ENCODE data around the gene PALLD. TPM values are rescaled to one million over a fixed set of nuclear protein-coding genes. Genes with fewer than 3 reads are reported as not detected.

The PALLD gene
- total RNA-seq, 1 experiment from 2014 or later, result 18.3 TPM

GRCh38 chr4:168474660-168475320 lies 22.1 kb upstream of the PALLD start:
- no peaks in the 10 kb centered on the region for H3K9me3 ChIP-seq (ENCODE audit: control insufficient read depth, low read depth, low read length)
- no peak overlapping the region for H2AFZ ChIP-seq (ENCODE audit: low read length)
- no peak overlapping the region for H3K18ac ChIP-seq (ENCODE audit: insufficient read length, low read depth, low read length)
- no peaks in the 10 kb centered on the region for H3K23me2 ChIP-seq (ENCODE audit: insufficient read length, low read depth, low read length, poor library complexity, severe bottlenecking)
- no CpG with 5 or more reads among the region's 5 CpGs for WGBS (ENCODE audit: extremely low coverage, insufficient read length, low lambda C conversion rate)
- H3K27ac ChIP-seq (ENCODE audit: insufficient read length, low read depth, low read length), result no peak overlapping the region
- H3K27me3 Mint-ChIP-seq (ENCODE audit: low read depth), result peaks cover 3% of the 10 kb centered on the region; the same call in 1 of the 2 replicates
- H2BK120ac ChIP-seq (ENCODE audit: low read depth, low read length, poor library complexity, severe bottlenecking), result no peak overlapping the region
- no peaks in the 10 kb centered on the region for H4K20me1 ChIP-seq (ENCODE audit: control insufficient read depth, insufficient read depth, insufficient read length)
- H3K4ac ChIP-seq (ENCODE audit: low read depth, low read length), result no peak overlapping the region
- TF ChIP-seq CTCF (conservative IDR thresholded peaks at IDR 0.05), result no peak
- H3K27me3 ChIP-seq (ENCODE audit: insufficient read depth, low read length), result no peaks in the 10 kb centered on the region; the same call in 1 of the 2 replicates
- no peak overlapping the region for H2BK15ac ChIP-seq (ENCODE audit: low read depth, low read length)
- H3K79me1 ChIP-seq (ENCODE audit: insufficient read depth, low read depth, low read length, poor library complexity, severe bottlenecking), result no peaks in the 10 kb centered on the region
- H3K79me2 ChIP-seq (ENCODE audit: insufficient read depth, low read length), result no peaks in the 10 kb centered on the region
- H3K14ac ChIP-seq (ENCODE audit: insufficient read depth, low read length), result no peak overlapping the region
- no peak overlapping the region for H4K5ac ChIP-seq (ENCODE audit: insufficient read length, low read depth, low read length)
- H2BK5ac ChIP-seq (ENCODE audit: insufficient read length, low read length), result no peak overlapping the region
- H4K91ac ChIP-seq (ENCODE audit: insufficient read length, low read depth, low read length), result no peak overlapping the region
- H4K8ac ChIP-seq (replicated peaks; ENCODE audit: insufficient read length, low read depth, low read length), result no peak overlapping the region
- no peak overlapping the region for H2BK12ac ChIP-seq (ENCODE audit: insufficient read length, low read depth, low read length)
- no peak overlapping the region for H3K23ac ChIP-seq (ENCODE audit: insufficient read length, low read depth, low read length)
- H3T11ph ChIP-seq (ENCODE audit: low read length), result no peak overlapping the region
- no peak overlapping the region for H2AK5ac ChIP-seq (ENCODE audit: insufficient read length, low read length)
- no peak overlapping the region for H3K56ac ChIP-seq (ENCODE audit: insufficient read length, low read depth, low read length)
- no peak overlapping the region for H3K27ac Mint-ChIP-seq
- no peaks in the 10 kb centered on the region for H3K4me1 ChIP-seq (ENCODE audit: insufficient read depth, low read length)
- no peak overlapping the region for H3K4me2 ChIP-seq (ENCODE audit: insufficient read depth, insufficient read length, low read length)
- DNase-seq, result no peak
- peaks cover 18 to 20% of the 10 kb centered on the region in 2 experiments for H3K4me1 Mint-ChIP-seq
- H3K9me3 Mint-ChIP-seq, result no peaks in the 10 kb centered on the region; a peak in 1 of 5 replicates
- H3K4me3 Mint-ChIP-seq, result no peak overlapping the region
- H3K36me3 Mint-ChIP-seq (ENCODE audit: insufficient read depth in 1 of 3, low read depth in 3 of 3), result no peaks in the 10 kb centered on the region; a peak in 1 of 7 replicates
- H2BK20ac ChIP-seq (ENCODE audit: low read depth, low read length, poor library complexity, severe bottlenecking), result no peak overlapping the region
- H3K9ac ChIP-seq (ENCODE audit: extremely low read depth, insufficient read length, low read length), result no peak overlapping the region

All from H9 (cell line).